ENCODE measurements around the gene QRSL1.
A peak's percentile ranks its signal among the peaks of the same experiment; 100 is the strongest.
"Not testable (repeated sequence)": the region's sequence is repeated elsewhere in the genome, so short reads cannot be mapped to it uniquely, and the experiment has no call there.

QRSL1 gene

DNA sequence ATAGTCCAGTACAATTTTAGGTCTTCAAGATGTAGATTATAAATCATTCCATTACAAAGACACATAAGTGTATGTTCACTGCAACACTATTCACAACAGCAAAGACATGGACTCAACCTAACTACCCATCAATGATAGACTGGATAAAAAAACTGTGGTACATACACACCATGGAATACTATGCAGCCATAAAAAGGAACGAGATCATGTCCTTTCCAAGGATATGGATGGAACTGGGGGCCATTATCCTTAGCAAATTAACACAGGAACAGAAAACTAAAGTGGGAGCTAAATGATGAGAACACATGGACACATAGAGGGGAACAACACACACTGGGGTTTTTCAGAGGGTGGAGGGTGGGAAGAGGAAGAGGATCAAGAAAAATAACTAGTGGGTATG, 6.3 kb upstream of the QRSL1 start:
- Histone ChIP-seq H3K4me3 (ENCODE audit: low read depth, low read length) (no peak overlapping the region), H3K27me3 (ENCODE audit: insufficient read depth, low read length) (no peaks in the 10 kb centered on the region), H3K79me2 (ENCODE audit: control insufficient read depth, insufficient read depth, low read length, unreplicated experiment) (no peaks in the 10 kb centered on the region), H3K36me3 (ENCODE audit: insufficient read depth, low read length) (peaks cover 9% of the 10 kb centered on the region; the same call in 1 of the 2 replicates), H3K4me1 (ENCODE audit: control insufficient read depth, insufficient read depth, low read length, unreplicated experiment) (no peaks in the 10 kb centered on the region), H2AFZ (ENCODE audit: low read length, unreplicated experiment) (no peak overlapping the region), H3K27ac (ENCODE audit: low read depth, low read length) (no peak overlapping the region)

DNA sequence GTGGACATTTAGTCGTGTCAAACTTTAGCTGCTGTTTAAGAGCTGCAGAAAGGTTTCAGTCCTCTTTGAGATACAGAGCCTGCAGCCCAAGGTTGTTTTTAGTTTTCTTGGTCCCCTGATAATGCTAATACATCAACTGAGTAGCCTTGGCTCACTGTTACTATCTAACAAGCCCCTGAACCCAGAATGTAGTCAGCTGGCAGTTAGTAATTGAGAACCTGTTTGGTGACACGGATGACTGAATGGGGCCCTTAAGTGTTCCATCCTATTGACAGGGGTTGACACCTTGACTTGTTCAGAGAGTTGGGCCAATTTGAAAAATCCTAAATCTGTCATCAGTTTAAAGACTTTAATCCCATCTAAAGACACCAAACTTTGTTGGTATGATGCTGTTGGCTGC, 2.9 kb upstream of the QRSL1 start:
- H3K79me2 ChIP-seq (ENCODE audit: control insufficient read depth, insufficient read depth, low read length, unreplicated experiment), result peaks cover 17% of the 10 kb centered on the region
- H3K27ac ChIP-seq (ENCODE audit: low read depth, low read length), result no peak overlapping the region

DNA sequence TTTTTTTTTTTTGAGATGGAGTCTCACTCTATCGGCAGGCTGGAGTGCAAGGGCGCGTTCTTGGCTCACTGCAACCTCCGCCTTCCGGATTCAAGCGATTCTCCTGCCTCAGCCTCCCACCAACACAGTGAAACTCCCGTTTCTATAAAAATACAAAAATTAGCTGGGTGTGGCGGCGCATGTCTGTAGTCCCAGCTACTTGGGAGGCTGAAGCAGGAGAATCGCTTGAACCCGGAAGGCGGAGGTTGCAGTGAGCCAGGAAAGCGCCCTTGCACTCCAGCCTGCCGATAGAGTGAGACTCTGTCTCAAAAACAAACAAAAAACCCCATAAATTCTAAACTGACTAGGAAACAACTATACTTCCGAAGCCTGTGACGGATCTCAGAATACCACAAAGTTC, 1.6 kb upstream of the QRSL1 start:
- not testable (repeated sequence) for H2AFZ ChIP-seq (ENCODE audit: low read length, unreplicated experiment)

More for the DNA sequence above, 2.9 kb upstream of the QRSL1 start:
- Histone ChIP-seq H2AFZ (ENCODE audit: low read length, unreplicated experiment) (no peak overlapping the region), H3K27me3 (ENCODE audit: insufficient read depth, low read length) (no peaks in the 10 kb centered on the region), H3K4me1 (ENCODE audit: control insufficient read depth, insufficient read depth, low read length, unreplicated experiment) (peaks cover 7% of the 10 kb centered on the region), H3K4me3 (ENCODE audit: low read depth, low read length) (no peak overlapping the region), H3K36me3 (ENCODE audit: insufficient read depth, low read length) (peaks cover 6% of the 10 kb centered on the region; the same call in 1 of the 2 replicates)

DNA sequence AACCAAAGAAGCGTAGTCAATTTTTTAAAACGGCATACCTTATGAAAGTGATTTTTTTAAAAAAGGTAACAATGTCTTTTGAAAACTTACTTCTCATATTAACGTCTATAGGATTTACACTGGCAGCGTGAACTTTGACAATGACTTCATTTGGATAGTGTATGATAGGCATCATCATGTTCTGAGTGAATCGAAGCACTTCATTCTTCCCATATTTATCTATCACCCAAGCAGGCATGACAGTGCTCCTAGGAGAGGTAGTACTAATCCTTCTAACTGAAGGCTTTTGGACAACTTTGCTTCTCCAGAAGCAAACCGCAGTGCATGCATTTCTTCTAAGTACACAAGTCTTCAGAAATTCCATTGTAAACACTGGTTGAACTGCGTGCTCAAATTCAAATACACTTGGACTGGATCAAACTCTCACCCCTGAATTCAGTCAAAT, 698 bp upstream of the QRSL1 start:
- peak overlapping the region; percentile 87 for H2AFZ ChIP-seq (ENCODE audit: low read length, unreplicated experiment)
- peaks cover 36% of the 10 kb centered on the region for H3K79me2 ChIP-seq (ENCODE audit: control insufficient read depth, insufficient read depth, low read length, unreplicated experiment)
- H3K36me3 ChIP-seq (ENCODE audit: insufficient read depth, low read length), result no peaks in the 10 kb centered on the region
- 0 out of 2 replicates have a peak overlapping the region, but pooled peaks have one; percentile 55 for H3K27ac ChIP-seq (ENCODE audit: low read depth, low read length)
- peaks cover 7% of the 10 kb centered on the region for H3K4me1 ChIP-seq (ENCODE audit: control insufficient read depth, insufficient read depth, low read length, unreplicated experiment)
- H3K27me3 ChIP-seq (ENCODE audit: insufficient read depth, low read length), result no peaks in the 10 kb centered on the region
- peak overlapping the region; percentile 93 for H3K4me3 ChIP-seq (ENCODE audit: low read depth, low read length)

More for the DNA sequence above, 1.6 kb upstream of the QRSL1 start:
- not testable (repeated sequence) for H3K4me3 ChIP-seq (ENCODE audit: low read depth, low read length); H3K27me3 ChIP-seq (ENCODE audit: insufficient read depth, low read length); H3K27ac ChIP-seq (ENCODE audit: low read depth, low read length); H3K4me1 ChIP-seq (ENCODE audit: control insufficient read depth, insufficient read depth, low read length, unreplicated experiment); H3K36me3 ChIP-seq (ENCODE audit: insufficient read depth, low read length)
- H3K79me2 ChIP-seq (ENCODE audit: control insufficient read depth, insufficient read depth, low read length, unreplicated experiment), result peaks cover 26% of the 10 kb centered on the region

DNA sequence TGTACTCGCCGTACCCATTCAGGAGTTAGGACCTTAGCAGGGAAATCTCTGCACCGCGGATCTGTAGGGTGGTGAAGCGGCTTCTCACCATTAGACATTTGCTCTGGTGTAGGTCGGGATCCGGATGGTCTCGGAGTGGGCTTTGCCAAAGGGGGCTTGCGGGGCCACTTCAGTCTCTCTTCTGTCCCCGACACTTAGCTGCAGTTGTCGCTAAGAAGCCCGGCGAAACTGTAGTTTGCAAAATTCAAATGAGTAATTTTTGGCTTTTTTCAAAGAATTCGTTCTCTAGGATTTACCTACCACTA, 433 bp downstream of the QRSL1 start:
- Histone ChIP-seq H2AFZ (ENCODE audit: low read length, unreplicated experiment) (peak overlapping the region; percentile 87), H3K4me3 (ENCODE audit: low read depth, low read length) (peak overlapping the region; percentile 93), H3K79me2 (ENCODE audit: control insufficient read depth, insufficient read depth, low read length, unreplicated experiment) (peaks cover 47% of the 10 kb centered on the region), H3K27ac (ENCODE audit: low read depth, low read length) (peak overlapping the region; percentile 55; the same call in 1 of the 2 replicates), H3K27me3 (ENCODE audit: insufficient read depth, low read length) (no peaks in the 10 kb centered on the region), H3K4me1 (ENCODE audit: control insufficient read depth, insufficient read depth, low read length, unreplicated experiment) (peaks cover 7% of the 10 kb centered on the region), H3K36me3 (ENCODE audit: insufficient read depth, low read length) (no peaks in the 10 kb centered on the region)

DNA sequence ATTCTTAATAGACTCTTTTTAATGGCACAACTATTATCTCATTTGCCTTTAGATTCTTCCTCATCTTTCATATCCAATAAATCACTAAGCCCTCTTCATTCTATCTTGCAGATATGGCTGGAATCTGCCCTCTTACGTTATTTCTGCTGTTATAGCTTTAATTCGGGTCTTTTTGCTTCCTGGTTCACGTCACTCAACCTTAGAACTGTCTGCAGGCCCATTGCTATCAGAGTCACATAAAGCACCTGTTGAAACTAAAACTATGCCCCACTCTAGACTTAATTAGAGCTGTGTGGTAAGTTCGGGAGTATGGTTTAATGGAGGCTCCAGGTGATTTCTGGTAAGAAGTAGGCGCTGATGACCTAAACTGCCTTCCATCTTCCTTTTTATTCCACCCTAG, 988 bp downstream of the QRSL1 start:
- no peaks in the 10 kb centered on the region for H3K27me3 ChIP-seq (ENCODE audit: insufficient read depth, low read length)
- H2AFZ ChIP-seq (ENCODE audit: low read length, unreplicated experiment), result peak overlapping the region; percentile 87
- no peaks in the 10 kb centered on the region for H3K36me3 ChIP-seq (ENCODE audit: insufficient read depth, low read length)
- peaks cover 7% of the 10 kb centered on the region for H3K4me1 ChIP-seq (ENCODE audit: control insufficient read depth, insufficient read depth, low read length, unreplicated experiment)
- peak overlapping the region; percentile 55; the same call in 1 of the 2 replicates for H3K27ac ChIP-seq (ENCODE audit: low read depth, low read length)
- peak overlapping the region; percentile 93 for H3K4me3 ChIP-seq (ENCODE audit: low read depth, low read length)
- peaks cover 52% of the 10 kb centered on the region for H3K79me2 ChIP-seq (ENCODE audit: control insufficient read depth, insufficient read depth, low read length, unreplicated experiment)

DNA sequence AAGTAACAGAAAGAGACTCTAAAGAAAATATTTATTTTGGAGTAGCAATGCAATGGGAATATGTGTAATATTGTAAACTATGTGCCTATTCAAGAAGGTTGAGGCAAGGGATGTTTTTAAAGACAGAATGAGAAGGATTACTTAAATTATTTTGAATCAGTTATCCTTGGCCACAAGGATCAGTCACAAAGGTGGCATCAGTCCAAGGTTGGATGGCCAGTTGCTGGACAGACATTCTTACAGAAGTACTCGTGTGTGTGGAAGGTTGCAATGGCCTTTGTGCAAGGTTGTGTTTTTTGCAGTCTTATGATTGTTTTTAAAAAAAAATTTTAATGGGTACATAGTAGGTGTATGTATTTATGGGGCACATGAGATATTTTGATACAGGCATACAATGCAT, 2.0 kb downstream of the QRSL1 start:
- Histone ChIP-seq H3K36me3 (ENCODE audit: insufficient read depth, low read length) (no peaks in the 10 kb centered on the region), H3K79me2 (ENCODE audit: control insufficient read depth, insufficient read depth, low read length, unreplicated experiment) (peaks cover 54% of the 10 kb centered on the region), H3K27me3 (ENCODE audit: insufficient read depth, low read length) (no peaks in the 10 kb centered on the region), H2AFZ (ENCODE audit: low read length, unreplicated experiment) (no peak overlapping the region), H3K27ac (ENCODE audit: low read depth, low read length) (no peak overlapping the region), H3K4me1 (ENCODE audit: control insufficient read depth, insufficient read depth, low read length, unreplicated experiment) (peaks cover 7% of the 10 kb centered on the region), H3K4me3 (ENCODE audit: low read depth, low read length) (no peak overlapping the region)

DNA sequence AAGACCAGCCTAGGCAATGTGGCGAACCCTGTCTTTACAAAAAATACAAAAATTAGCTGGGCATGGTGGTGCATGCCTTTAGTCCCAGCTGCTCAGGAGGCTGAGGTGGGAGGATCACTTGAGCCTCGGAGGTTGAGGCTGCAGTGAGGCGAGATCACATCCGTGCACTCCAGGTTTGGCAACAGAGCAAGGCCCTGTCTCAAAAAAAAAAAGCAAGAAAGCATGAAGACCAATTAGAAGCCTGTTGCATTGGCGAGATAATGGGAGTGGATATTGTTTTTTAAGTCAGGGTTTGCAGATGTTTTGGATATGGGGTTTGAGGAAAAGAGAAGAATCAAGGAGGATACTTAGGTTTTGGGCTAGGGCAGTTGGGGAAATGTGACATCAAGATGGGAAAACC, 5.2 kb downstream of the QRSL1 start:
- H3K36me3 ChIP-seq (ENCODE audit: insufficient read depth, low read length), result no peaks in the 10 kb centered on the region
- H3K79me2 ChIP-seq (ENCODE audit: control insufficient read depth, insufficient read depth, low read length, unreplicated experiment), result peaks cover 57% of the 10 kb centered on the region
- H2AFZ ChIP-seq (ENCODE audit: low read length, unreplicated experiment), result no peak overlapping the region
- H3K27ac ChIP-seq (ENCODE audit: low read depth, low read length), result no peak overlapping the region
- H3K4me1 ChIP-seq (ENCODE audit: control insufficient read depth, insufficient read depth, low read length, unreplicated experiment), result peaks cover 4% of the 10 kb centered on the region
- no peak overlapping the region for H3K4me3 ChIP-seq (ENCODE audit: low read depth, low read length)
- no peaks in the 10 kb centered on the region for H3K27me3 ChIP-seq (ENCODE audit: insufficient read depth, low read length)

DNA sequence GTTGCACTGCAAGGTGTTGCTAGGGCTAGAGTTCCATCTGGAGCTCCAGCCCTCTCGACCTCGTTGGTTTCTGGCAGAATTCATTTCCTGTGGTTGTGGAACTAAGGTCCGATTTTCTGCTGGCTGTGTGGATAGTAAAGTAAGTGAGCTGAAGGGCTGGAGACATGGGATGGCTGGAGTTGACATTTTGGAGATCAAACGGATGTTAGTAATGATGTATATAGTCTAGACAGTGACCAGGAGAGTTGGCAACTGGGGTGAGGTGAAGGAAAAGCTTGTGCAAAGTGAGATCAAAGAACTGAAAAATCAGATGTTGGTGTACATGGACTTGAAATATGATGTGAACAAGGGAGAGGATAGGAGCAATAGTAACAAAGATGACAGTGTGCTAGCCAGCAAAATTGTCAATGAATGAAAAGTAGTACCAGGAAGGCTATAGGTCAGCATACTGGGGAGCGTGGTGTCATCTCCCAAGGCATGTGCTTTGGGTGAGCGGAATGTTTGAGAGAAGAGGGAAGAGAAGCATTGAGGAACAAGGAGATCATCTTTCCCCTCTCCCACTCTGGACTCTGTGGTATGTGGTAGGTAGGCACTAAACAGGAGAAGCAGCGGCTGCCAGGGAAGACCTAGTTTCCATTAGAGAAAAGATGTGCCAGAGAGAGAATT, 7.8 kb downstream of the QRSL1 start:
- Histone ChIP-seq H3K27me3 (ENCODE audit: insufficient read depth, low read length) (no peaks in the 10 kb centered on the region), H3K4me3 (ENCODE audit: low read depth, low read length) (no peak overlapping the region), H2AFZ (ENCODE audit: low read length, unreplicated experiment) (no peak overlapping the region), H3K27ac (ENCODE audit: low read depth, low read length) (no peak overlapping the region), H3K4me1 (ENCODE audit: control insufficient read depth, insufficient read depth, low read length, unreplicated experiment) (peaks cover under 1% of the 10 kb centered on the region), H3K79me2 (ENCODE audit: control insufficient read depth, insufficient read depth, low read length, unreplicated experiment) (peaks cover 37% of the 10 kb centered on the region), H3K36me3 (ENCODE audit: insufficient read depth, low read length) (no peaks in the 10 kb centered on the region; the same call in 1 of the 2 replicates)

DNA sequence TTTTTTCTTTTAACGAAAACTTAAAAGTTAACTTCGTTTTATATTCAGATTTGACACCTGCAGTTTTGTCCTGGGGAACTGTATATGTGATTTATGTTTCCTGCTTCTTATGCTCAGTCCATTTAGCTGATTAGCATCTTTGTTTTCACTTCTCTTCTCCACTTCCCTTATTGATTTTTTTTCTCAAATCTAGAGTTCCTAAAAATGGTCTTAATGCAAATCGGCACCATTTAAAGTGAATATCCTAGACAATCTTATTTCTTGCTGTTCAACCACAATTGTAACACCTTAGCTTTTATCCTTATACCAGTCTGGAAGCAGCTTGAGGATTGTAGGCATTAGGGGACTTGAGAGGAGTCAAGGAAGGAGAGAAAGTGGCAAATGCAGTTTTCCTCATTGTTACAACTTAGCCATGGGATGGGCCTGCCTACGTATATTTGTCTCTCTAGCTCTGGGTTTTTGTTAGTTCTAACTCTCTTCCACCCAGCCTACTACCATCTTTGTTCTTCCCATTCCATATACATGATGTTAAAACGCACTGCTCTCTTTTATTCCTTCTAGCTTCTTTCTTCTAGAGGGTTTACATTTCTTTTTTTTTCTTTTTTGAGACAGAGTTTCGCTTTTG, 8.5 kb downstream of the QRSL1 start:
- Histone ChIP-seq H3K4me1 (ENCODE audit: control insufficient read depth, insufficient read depth, low read length, unreplicated experiment) (peaks cover 7% of the 10 kb centered on the region), H3K79me2 (ENCODE audit: control insufficient read depth, insufficient read depth, low read length, unreplicated experiment) (peaks cover 31% of the 10 kb centered on the region), H3K27ac (ENCODE audit: low read depth, low read length) (no peak overlapping the region), H3K4me3 (ENCODE audit: low read depth, low read length) (no peak overlapping the region), H2AFZ (ENCODE audit: low read length, unreplicated experiment) (no peak overlapping the region), H3K36me3 (ENCODE audit: insufficient read depth, low read length) (no peaks in the 10 kb centered on the region; the same call in 1 of the 2 replicates), H3K27me3 (ENCODE audit: insufficient read depth, low read length) (no peaks in the 10 kb centered on the region)

DNA sequence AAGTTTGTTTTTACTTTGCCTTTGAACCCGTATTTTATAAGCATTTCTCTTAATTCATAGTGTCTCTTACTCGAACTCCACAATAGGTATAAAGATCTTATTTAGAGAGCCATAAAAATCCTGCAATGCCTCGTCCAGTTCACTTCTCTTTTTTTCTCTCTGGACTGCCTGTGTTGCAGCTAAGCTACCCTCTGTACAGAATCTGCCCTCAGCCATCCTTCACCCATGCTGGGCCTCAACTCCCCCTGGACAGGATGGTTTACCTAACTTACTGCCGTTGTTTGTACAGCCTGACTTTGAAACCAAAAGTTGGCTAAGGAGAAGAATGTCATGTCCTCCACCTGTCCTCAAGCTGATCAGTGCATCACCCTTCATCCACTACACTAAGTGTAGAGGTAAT, 10.4 kb downstream of the QRSL1 start:
- H3K27me3 ChIP-seq (ENCODE audit: insufficient read depth, low read length), result no peaks in the 10 kb centered on the region
- peaks cover 1% of the 10 kb centered on the region; the same call in 1 of the 2 replicates for H3K36me3 ChIP-seq (ENCODE audit: insufficient read depth, low read length)
- no peak overlapping the region for H2AFZ ChIP-seq (ENCODE audit: low read length, unreplicated experiment)
- H3K79me2 ChIP-seq (ENCODE audit: control insufficient read depth, insufficient read depth, low read length, unreplicated experiment), result peaks cover 12% of the 10 kb centered on the region
- no peak overlapping the region for H3K27ac ChIP-seq (ENCODE audit: low read depth, low read length)
- peaks cover 9% of the 10 kb centered on the region for H3K4me1 ChIP-seq (ENCODE audit: control insufficient read depth, insufficient read depth, low read length, unreplicated experiment)
- no peak overlapping the region for H3K4me3 ChIP-seq (ENCODE audit: low read depth, low read length)

Data from ACC112 (cell line).